Measurements from ENCODE around the gene CHRFAM7A.
"Not testable (repeated sequence)": the region's sequence is repeated elsewhere in the genome, so short reads cannot be mapped to it uniquely, and the experiment has no call there.

Gene CHRFAM7A

GRCh38 chr15:30392766-30393663 lies at the start of gene CHRFAM7A:
Gene CHRFAM7A (minus strand): TSS chr15:30393540. CDS start chr15:30383351, 10,189 bp downstream.
- H3K4me1 Mint-ChIP-seq (ENCODE audit: low read depth); intact Hi-C loops (cut with micrococcal nuclease); H3K27ac Mint-ChIP-seq; H3K9me3 Mint-ChIP-seq; H3K27me3 Mint-ChIP-seq; H3K36me3 Mint-ChIP-seq (ENCODE audit: low read depth); H3K4me3 Mint-ChIP-seq: not testable (repeated sequence)

GRCh38 chr15:30438348-30438747 lies 45.0 kb upstream of the CHRFAM7A start:
- H3K4me1 Mint-ChIP-seq (ENCODE audit: low read depth); H3K9me3 Mint-ChIP-seq; intact Hi-C loops (cut with micrococcal nuclease); H3K27ac Mint-ChIP-seq; H3K27me3 Mint-ChIP-seq; H3K36me3 Mint-ChIP-seq (ENCODE audit: low read depth); H3K4me3 Mint-ChIP-seq: not testable (repeated sequence)

GRCh38 chr15:30435878-30436277 lies 42.5 kb upstream of the CHRFAM7A start:
- H3K27ac Mint-ChIP-seq; H3K9me3 Mint-ChIP-seq; H3K4me3 Mint-ChIP-seq; intact Hi-C loops (cut with micrococcal nuclease); H3K4me1 Mint-ChIP-seq (ENCODE audit: low read depth); H3K27me3 Mint-ChIP-seq; H3K36me3 Mint-ChIP-seq (ENCODE audit: low read depth): not testable (repeated sequence)

GRCh38 chr15:30420723-30421122 lies 27.4 kb upstream of the CHRFAM7A start:
- intact Hi-C loops (cut with micrococcal nuclease); H3K4me1 Mint-ChIP-seq (ENCODE audit: low read depth); H3K27ac Mint-ChIP-seq; H3K4me3 Mint-ChIP-seq; H3K36me3 Mint-ChIP-seq (ENCODE audit: low read depth); H3K27me3 Mint-ChIP-seq; H3K9me3 Mint-ChIP-seq: not testable (repeated sequence)

GRCh38 chr15:30414160-30414559 lies 20.8 kb upstream of the CHRFAM7A start, which contains the start of gene GOLGA8R:
Gene GOLGA8R (minus strand): TSS chr15:30414260. CDS start chr15:30414162, 98 bp downstream.
- H3K9me3 Mint-ChIP-seq; H3K36me3 Mint-ChIP-seq (ENCODE audit: low read depth); H3K27me3 Mint-ChIP-seq; H3K4me1 Mint-ChIP-seq (ENCODE audit: low read depth); H3K27ac Mint-ChIP-seq; H3K4me3 Mint-ChIP-seq; intact Hi-C loops (cut with micrococcal nuclease): not testable (repeated sequence)

- intact Hi-C loops (cut with micrococcal nuclease); H3K36me3 Mint-ChIP-seq (ENCODE audit: low read depth); H3K4me1 Mint-ChIP-seq (ENCODE audit: low read depth); H3K4me3 Mint-ChIP-seq; H3K27ac Mint-ChIP-seq; H3K27me3 Mint-ChIP-seq; H3K9me3 Mint-ChIP-seq: not testable (repeated sequence)
Observed at GRCh38 chr15:30407636-30408035, 14.3 kb upstream of the CHRFAM7A start.

GRCh38 chr15:30398988-30399387 lies 5.6 kb upstream of the CHRFAM7A start:
- intact Hi-C loops (cut with micrococcal nuclease); H3K27me3 Mint-ChIP-seq; H3K36me3 Mint-ChIP-seq (ENCODE audit: low read depth): not testable (repeated sequence)

GRCh38 chr15:30393664-30393991 lies 288 bp upstream of the CHRFAM7A start:
- H3K36me3 Mint-ChIP-seq (ENCODE audit: low read depth); H3K27me3 Mint-ChIP-seq; H3K27ac Mint-ChIP-seq: not testable (repeated sequence)

More at GRCh38 chr15:30398988-30399387, 5.6 kb upstream of the CHRFAM7A start:
- not testable (repeated sequence) for H3K9me3 Mint-ChIP-seq; H3K4me1 Mint-ChIP-seq (ENCODE audit: low read depth); H3K4me3 Mint-ChIP-seq; H3K27ac Mint-ChIP-seq

GRCh38 chr15:30386318-30386887 lies 6.9 kb downstream of the CHRFAM7A start:
- H3K4me3 Mint-ChIP-seq; H3K27ac Mint-ChIP-seq; H3K36me3 Mint-ChIP-seq (ENCODE audit: low read depth); H3K27me3 Mint-ChIP-seq; intact Hi-C loops (cut with micrococcal nuclease); H3K4me1 Mint-ChIP-seq (ENCODE audit: low read depth); H3K9me3 Mint-ChIP-seq: not testable (repeated sequence)

More at GRCh38 chr15:30393664-30393991, 288 bp upstream of the CHRFAM7A start:
- intact Hi-C loops (cut with micrococcal nuclease); H3K4me3 Mint-ChIP-seq; H3K4me1 Mint-ChIP-seq (ENCODE audit: low read depth); H3K9me3 Mint-ChIP-seq: not testable (repeated sequence)

GRCh38 chr15:30377082-30377413 lies 16.3 kb downstream of the CHRFAM7A start:
- H3K27ac Mint-ChIP-seq; H3K27me3 Mint-ChIP-seq; H3K9me3 Mint-ChIP-seq; H3K4me1 Mint-ChIP-seq (ENCODE audit: low read depth); H3K36me3 Mint-ChIP-seq (ENCODE audit: low read depth); H3K4me3 Mint-ChIP-seq; intact Hi-C loops (cut with micrococcal nuclease): not testable (repeated sequence)

- H3K36me3 Mint-ChIP-seq (ENCODE audit: low read depth); H3K9me3 Mint-ChIP-seq; H3K27me3 Mint-ChIP-seq; H3K4me1 Mint-ChIP-seq (ENCODE audit: low read depth); intact Hi-C loops (cut with micrococcal nuclease); H3K27ac Mint-ChIP-seq; H3K4me3 Mint-ChIP-seq: not testable (repeated sequence)
Observed at GRCh38 chr15:30376375-30377081, 16.8 kb downstream of the CHRFAM7A start.

GRCh38 chr15:30375872-30376271 lies 17.5 kb downstream of the CHRFAM7A start:
- H3K27ac Mint-ChIP-seq; H3K9me3 Mint-ChIP-seq; H3K27me3 Mint-ChIP-seq; H3K36me3 Mint-ChIP-seq (ENCODE audit: low read depth); H3K4me1 Mint-ChIP-seq (ENCODE audit: low read depth); intact Hi-C loops (cut with micrococcal nuclease); H3K4me3 Mint-ChIP-seq: not testable (repeated sequence)

GRCh38 chr15:30374862-30375261 lies 18.5 kb downstream of the CHRFAM7A start:
- H3K36me3 Mint-ChIP-seq (ENCODE audit: low read depth); H3K27me3 Mint-ChIP-seq; H3K4me3 Mint-ChIP-seq; H3K4me1 Mint-ChIP-seq (ENCODE audit: low read depth); H3K27ac Mint-ChIP-seq; intact Hi-C loops (cut with micrococcal nuclease); H3K9me3 Mint-ChIP-seq: not testable (repeated sequence)

GRCh38 chr15:30368271-30368670 lies 25.1 kb downstream of the CHRFAM7A start:
- intact Hi-C loops (cut with micrococcal nuclease); H3K4me3 Mint-ChIP-seq; H3K36me3 Mint-ChIP-seq (ENCODE audit: low read depth); H3K27me3 Mint-ChIP-seq; H3K4me1 Mint-ChIP-seq (ENCODE audit: low read depth); H3K27ac Mint-ChIP-seq; H3K9me3 Mint-ChIP-seq: not testable (repeated sequence)
